Measurements from ENCODE around the gene CHPF. TPM values are rescaled to one million over a fixed set of nuclear protein-coding genes. Genes with fewer than 3 reads are reported as not detected.

CHPF gene
- total and polyA plus RNA-seq, 2 donors (not counting 1 experiment from before 2014, with no cell fraction given): 1.3 to 5.2 TPM

- WGBS (ENCODE audit: insufficient coverage): 97% methylated on average over 31 of the region's 35 CpGs
- TF ChIP-seq EZH2 (IDR thresholded peaks at IDR 0.05; ENCODE audit: borderline replicate concordance, insufficient read depth, low read depth, low read length, poor library complexity, severe bottlenecking): no peak
- no peak for TF ChIP-seq CTCF (IDR thresholded peaks at IDR 0.05)
- POLR2A ChIA-PET: no interaction called here
- Histone ChIP-seq H3K27me3 (replicated peaks in 1 of 4; ENCODE audit: control extremely low read depth in 1 of 4, control insufficient read depth in 3 of 4, insufficient read depth in 4 of 4, low read length in 3 of 4) (peaks cover 0 to 31% (median 17%) of the 10 kb centered on the region in 4 experiments), H3K4me2 (replicated peaks; ENCODE audit: low read depth, low read length, poor library complexity, severe bottlenecking) (no peak overlapping the region), H3K4me3 (ENCODE audit: control extremely low read depth in 1 of 5, extremely low read depth in 1 of 5, insufficient read depth in 1 of 5, low read depth in 2 of 5, low read length in 4 of 5) (no peak overlapping the region), H3K4me1 (ENCODE audit: control insufficient read depth in 2 of 2, insufficient read depth in 2 of 2, low read length in 2 of 2) (peaks cover 4 to 12% of the 10 kb centered on the region in 2 donors), H3K9ac (ENCODE audit: low read length) (no peak overlapping the region), H3K36me3 (replicated peaks in 1 of 2; ENCODE audit: control extremely low read depth in 1 of 2, control insufficient read depth in 1 of 2, extremely low read depth in 1 of 2, insufficient read depth in 2 of 2, low read length in 1 of 2) (no peaks in the 10 kb centered on the region), H3K79me2 (ENCODE audit: control insufficient read depth, insufficient read depth, low read length) (no peaks in the 10 kb centered on the region), H4K20me1 (ENCODE audit: control insufficient read depth, insufficient read depth, low read length, poor library complexity, severe bottlenecking) (no peaks in the 10 kb centered on the region), H3K27ac (ENCODE audit: low read length in 2 of 2) (no peak overlapping the region), H2AFZ (ENCODE audit: insufficient read depth, low read depth, low read length, poor library complexity, severe bottlenecking) (no peak overlapping the region), H3K9me3 (ENCODE audit: control extremely low read depth in 1 of 3, control insufficient read depth in 2 of 3, insufficient read depth in 1 of 3, low read length in 2 of 3) (peaks cover 0 to 4% (median 0%) of the 10 kb centered on the region in 3 donors)
- H3K4me1 Mint-ChIP-seq: peaks cover 6% of the 10 kb centered on the region
- no peak overlapping the region for H3K4me3 Mint-ChIP-seq
- peaks cover 53% of the 10 kb centered on the region for H3K27me3 Mint-ChIP-seq
- H3K9me3 Mint-ChIP-seq (ENCODE audit: insufficient read depth): no peaks in the 10 kb centered on the region
- intact Hi-C loops (cut with micrococcal nuclease): no loop called here
- CTCF ChIA-PET: no interaction called here
- ATAC-seq (ENCODE audit: low read depth) (no peak), DNase-seq (no peak)
- H3K27ac Mint-ChIP-seq: no peak overlapping the region
These were observed 24.3 kb upstream of the CHPF start for GRCh38 chr2:219567791-219568361.

GRCh38 chr2:219567131-219567530, 23.5 kb upstream of the CHPF start:
- no peak for ATAC-seq (ENCODE audit: low read depth)
- H3K27ac ChIP-seq (ENCODE audit: low read length in 2 of 2): no peak overlapping the region
- H3K4me1 Mint-ChIP-seq: peaks cover 6% of the 10 kb centered on the region
- no peaks in the 10 kb centered on the region for H3K36me3 ChIP-seq (replicated peaks in 1 of 2; ENCODE audit: control extremely low read depth in 1 of 2, control insufficient read depth in 1 of 2, extremely low read depth in 1 of 2, insufficient read depth in 2 of 2, low read length in 1 of 2)
- WGBS (ENCODE audit: insufficient coverage): 98% methylated on average over 18 of the region's 18 CpGs
- TF ChIP-seq CTCF (IDR thresholded peaks at IDR 0.05) (no peak), EZH2 (IDR thresholded peaks at IDR 0.05; ENCODE audit: borderline replicate concordance, insufficient read depth, low read depth, low read length, poor library complexity, severe bottlenecking) (no peak)
- CTCF ChIA-PET: no interaction called here
- H3K9me3 Mint-ChIP-seq (ENCODE audit: insufficient read depth): no peaks in the 10 kb centered on the region
- intact Hi-C loops (cut with micrococcal nuclease): no loop called here
- no peak for DNase-seq
- no peaks in the 10 kb centered on the region for H4K20me1 ChIP-seq (ENCODE audit: control insufficient read depth, insufficient read depth, low read length, poor library complexity, severe bottlenecking)
- H3K27me3 Mint-ChIP-seq: peaks cover 51% of the 10 kb centered on the region
- H3K4me1 ChIP-seq (ENCODE audit: control insufficient read depth in 2 of 2, insufficient read depth in 2 of 2, low read length in 2 of 2): peaks cover 4 to 12% of the 10 kb centered on the region in 2 donors
- no peak overlapping the region for H3K9ac ChIP-seq (ENCODE audit: low read length)
- H3K9me3 ChIP-seq (ENCODE audit: control extremely low read depth in 1 of 3, control insufficient read depth in 2 of 3, insufficient read depth in 1 of 3, low read length in 2 of 3): peaks cover 0 to 4% (median 0%) of the 10 kb centered on the region in 3 donors
- no peak overlapping the region for H3K4me3 ChIP-seq (ENCODE audit: control extremely low read depth in 1 of 5, extremely low read depth in 1 of 5, insufficient read depth in 1 of 5, low read depth in 2 of 5, low read length in 4 of 5)
- H3K27me3 ChIP-seq (replicated peaks in 1 of 4; ENCODE audit: control extremely low read depth in 1 of 4, control insufficient read depth in 3 of 4, insufficient read depth in 4 of 4, low read length in 3 of 4): peaks cover 0 to 25% (median 9%) of the 10 kb centered on the region in 4 experiments
- H3K27ac Mint-ChIP-seq: no peak overlapping the region
- H3K79me2 ChIP-seq (ENCODE audit: control insufficient read depth, insufficient read depth, low read length): no peaks in the 10 kb centered on the region
- H2AFZ ChIP-seq (ENCODE audit: insufficient read depth, low read depth, low read length, poor library complexity, severe bottlenecking): no peak overlapping the region
- H3K4me2 ChIP-seq (replicated peaks; ENCODE audit: low read depth, low read length, poor library complexity, severe bottlenecking): no peak overlapping the region
- H3K4me3 Mint-ChIP-seq: no peak overlapping the region
- POLR2A ChIA-PET: no interaction called here

Data from B cell (primary cell).